Measurements from ENCODE around the gene CDC42BPA. TPM values are rescaled to one million over a fixed set of nuclear protein-coding genes. Genes with fewer than 3 reads are reported as not detected.
A peak's percentile ranks its signal among the peaks of the same experiment; 100 is the strongest.

The CDC42BPA gene
- total and polyA plus RNA-seq, 2 experiments from 2014 or later, result 28.6 to 39.1 TPM

DNA sequence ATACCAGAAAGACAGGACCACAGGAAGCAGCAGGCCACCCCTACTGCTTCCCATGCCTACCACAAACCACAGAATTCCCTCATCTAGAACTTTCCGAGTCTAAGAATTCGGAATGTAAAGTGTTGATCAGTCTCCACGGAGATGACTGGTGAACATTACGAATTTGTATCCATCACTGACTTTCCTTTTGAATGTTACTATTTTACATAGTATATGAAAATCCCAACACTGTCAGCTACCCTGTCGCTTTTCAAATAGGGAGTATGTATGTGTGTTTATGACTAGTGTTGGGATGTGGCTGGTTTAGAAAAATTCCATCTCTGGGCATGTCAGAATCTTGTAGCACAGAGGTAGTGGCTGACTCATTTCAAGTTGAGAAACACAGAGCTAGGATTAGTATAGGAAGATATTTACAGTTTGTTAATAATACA, 260.0 kb downstream of the CDC42BPA start:
- Histone ChIP-seq H3K27ac (peak overlapping the region; percentile 34), H3K9me3 (ENCODE audit: low read depth) (no peaks in the 10 kb centered on the region), H3K4me1 (ENCODE audit: insufficient read depth) (peaks cover 10% of the 10 kb centered on the region), H3F3A (ENCODE audit: insufficient read depth) (peaks cover 10% of the 10 kb centered on the region; the same call in 1 of the 2 replicates), H3K36me3 (ENCODE audit: low read depth) (peaks cover 4% of the 10 kb centered on the region; the same call in 1 of the 2 replicates), H3K79me2 (ENCODE audit: insufficient read depth) (no peaks in the 10 kb centered on the region), H3K9ac (no peak overlapping the region), H3K4me2 (ENCODE audit: unreplicated experiment) (no peak overlapping the region), H3K9me2 (ENCODE audit: insufficient read depth) (no peaks in the 10 kb centered on the region; the same call in 1 of the 2 replicates), H3K4me3 (no peak overlapping the region), H4K20me1 (ENCODE audit: insufficient read depth) (no peaks in the 10 kb centered on the region), H2AFZ (no peak overlapping the region), H3K27me3 (replicated peaks; ENCODE audit: insufficient read depth) (no peaks in the 10 kb centered on the region)
- in situ Hi-C loops (cut with MboI), result no loop called here
- peak; percentile 76 for DNase-seq
- WGBS, 2 experiments (ENCODE audit: low coverage in 1 of 2, low lambda C conversion rate in 2 of 2, missing lambda C conversion rate in 2 of 2), result 97 to 98% methylated on average over 5 of the region's 5 CpGs
- TF ChIP-seq EZH2 (IDR thresholded peaks at IDR 0.05; ENCODE audit: insufficient read depth, poor library complexity, severe bottlenecking), result no peak
- no peak for TF ChIP-seq EZH2phosphoT487 (IDR thresholded peaks at IDR 0.05; ENCODE audit: insufficient read depth, low read depth)

DNA sequence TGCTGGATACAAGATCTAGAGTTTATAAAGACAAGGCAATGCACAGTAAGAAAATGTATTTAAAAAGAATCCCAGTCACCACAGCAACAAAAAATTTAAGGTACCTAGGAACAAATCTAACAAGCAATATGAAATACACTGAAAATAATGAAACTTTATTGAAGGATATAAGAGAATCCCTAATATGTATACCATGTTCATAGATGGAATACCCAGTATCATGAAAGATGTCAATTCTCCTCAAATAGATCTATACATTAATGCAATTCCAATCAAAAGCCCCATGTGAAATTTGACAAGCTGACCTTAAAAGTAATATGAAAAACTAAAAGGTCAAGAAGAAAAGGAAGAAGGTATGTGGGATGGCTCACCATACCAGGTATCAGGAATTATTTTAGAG, 269.0 kb downstream of the CDC42BPA start:
- TF ChIP-seq EZH2 (IDR thresholded peaks at IDR 0.05; ENCODE audit: insufficient read depth, poor library complexity, severe bottlenecking), result no peak
- in situ Hi-C loops (cut with MboI), result no loop called here
- Histone ChIP-seq H3K4me1 (ENCODE audit: insufficient read depth) (no peaks in the 10 kb centered on the region), H3K9me2 (ENCODE audit: insufficient read depth) (no peaks in the 10 kb centered on the region; the same call in 1 of the 2 replicates), H3K9me3 (ENCODE audit: low read depth) (no peaks in the 10 kb centered on the region), H3K27ac (no peak overlapping the region), H3K4me3 (no peak overlapping the region), H3K4me2 (ENCODE audit: unreplicated experiment) (no peak overlapping the region), H3F3A (ENCODE audit: insufficient read depth) (no peaks in the 10 kb centered on the region), H4K20me1 (ENCODE audit: insufficient read depth) (no peaks in the 10 kb centered on the region), H2AFZ (no peak overlapping the region), H3K36me3 (ENCODE audit: low read depth) (peaks cover 19% of the 10 kb centered on the region), H3K27me3 (replicated peaks; ENCODE audit: insufficient read depth) (no peaks in the 10 kb centered on the region), H3K9ac (no peak overlapping the region), H3K79me2 (ENCODE audit: insufficient read depth) (no peaks in the 10 kb centered on the region)
- no peak for DNase-seq

DNA sequence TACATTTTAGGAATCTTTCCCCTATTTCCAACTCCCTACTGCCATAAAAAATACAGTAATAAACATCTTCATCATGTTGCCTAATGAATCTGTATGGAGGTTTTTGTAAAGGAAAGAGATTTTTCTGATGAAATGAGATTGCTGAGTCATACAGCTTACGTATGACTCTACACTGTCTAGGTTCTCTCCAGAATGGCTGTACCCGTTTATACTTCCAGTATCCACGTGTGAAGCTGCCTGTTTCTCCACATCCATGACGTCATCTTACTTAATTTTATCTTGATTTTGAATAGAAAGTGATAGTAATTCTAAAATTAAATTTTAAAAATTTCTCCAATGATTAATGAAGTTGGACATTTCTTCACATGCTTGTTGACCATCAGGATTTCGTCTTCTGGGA, 274.5 kb downstream of the CDC42BPA start:
- 87 to 89% methylated on average over 5 of the region's 5 CpGs for WGBS, 2 experiments (ENCODE audit: low coverage in 1 of 2, low lambda C conversion rate in 2 of 2, missing lambda C conversion rate in 2 of 2)
- Histone ChIP-seq H3K36me3 (ENCODE audit: low read depth) (peaks cover 34% of the 10 kb centered on the region), H3K4me1 (ENCODE audit: insufficient read depth) (no peaks in the 10 kb centered on the region), H3K27ac (no peak overlapping the region), H4K20me1 (ENCODE audit: insufficient read depth) (no peaks in the 10 kb centered on the region), H3K79me2 (ENCODE audit: insufficient read depth) (no peaks in the 10 kb centered on the region), H3K9ac (no peak overlapping the region), H3K4me3 (no peak overlapping the region), H2AFZ (no peak overlapping the region), H3K9me3 (ENCODE audit: low read depth) (no peaks in the 10 kb centered on the region), H3K9me2 (ENCODE audit: insufficient read depth) (no peaks in the 10 kb centered on the region), H3K4me2 (ENCODE audit: unreplicated experiment) (no peak overlapping the region), H3K27me3 (replicated peaks; ENCODE audit: insufficient read depth) (no peaks in the 10 kb centered on the region), H3F3A (ENCODE audit: insufficient read depth) (peaks cover 3% of the 10 kb centered on the region; the same call in 1 of the 2 replicates)
- in situ Hi-C loops (cut with MboI), result no loop called here
- TF ChIP-seq EZH2 (IDR thresholded peaks at IDR 0.05; ENCODE audit: insufficient read depth, poor library complexity, severe bottlenecking) (no peak), EZH2phosphoT487 (IDR thresholded peaks at IDR 0.05; ENCODE audit: insufficient read depth, low read depth) (no peak)
- peak; percentile 32 for DNase-seq

DNA sequence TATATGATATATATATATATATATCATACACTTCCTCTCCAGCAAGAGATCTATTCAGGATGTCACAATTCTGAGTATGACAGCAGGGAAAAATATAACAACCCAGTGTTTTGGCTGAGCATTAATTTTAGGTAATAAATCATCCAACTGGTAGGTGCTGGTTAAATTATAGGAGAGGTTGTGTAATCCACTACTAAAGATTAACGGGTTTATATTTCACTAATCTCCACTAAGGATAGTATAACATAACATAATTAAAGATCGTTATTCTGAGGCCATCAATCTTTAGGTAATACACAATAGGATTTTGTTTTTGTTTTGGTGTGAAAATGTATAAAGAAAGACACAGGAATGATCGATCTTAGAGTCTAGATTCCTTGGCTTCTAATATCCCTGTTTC, 276.0 kb downstream of the CDC42BPA start:
- H2AFZ ChIP-seq, result no peak overlapping the region
- no peak overlapping the region for H3K4me3 ChIP-seq
- TF ChIP-seq EZH2 (IDR thresholded peaks at IDR 0.05; ENCODE audit: insufficient read depth, poor library complexity, severe bottlenecking) (no peak), EZH2phosphoT487 (IDR thresholded peaks at IDR 0.05; ENCODE audit: insufficient read depth, low read depth) (no peak)
- 99% methylated on average over 3 of the region's 3 CpGs for WGBS, 2 experiments (ENCODE audit: low coverage in 1 of 2, low lambda C conversion rate in 2 of 2, missing lambda C conversion rate in 2 of 2)
- H4K20me1 ChIP-seq (ENCODE audit: insufficient read depth), result no peaks in the 10 kb centered on the region
- peaks cover 3% of the 10 kb centered on the region; the same call in 1 of the 2 replicates for H3F3A ChIP-seq (ENCODE audit: insufficient read depth)
- no peaks in the 10 kb centered on the region for H3K9me2 ChIP-seq (ENCODE audit: insufficient read depth)
- H3K79me2 ChIP-seq (ENCODE audit: insufficient read depth), result no peaks in the 10 kb centered on the region
- no peaks in the 10 kb centered on the region for H3K9me3 ChIP-seq (ENCODE audit: low read depth)
- H3K4me2 ChIP-seq (ENCODE audit: unreplicated experiment), result no peak overlapping the region
- peaks cover 39% of the 10 kb centered on the region for H3K36me3 ChIP-seq (ENCODE audit: low read depth)
- H3K9ac ChIP-seq, result no peak overlapping the region
- DNase-seq, result no peak
- in situ Hi-C loops (cut with MboI), result no loop called here
- no peaks in the 10 kb centered on the region for H3K27me3 ChIP-seq (replicated peaks; ENCODE audit: insufficient read depth)
- H3K4me1 ChIP-seq (ENCODE audit: insufficient read depth), result no peaks in the 10 kb centered on the region
- H3K27ac ChIP-seq, result no peak overlapping the region

DNA sequence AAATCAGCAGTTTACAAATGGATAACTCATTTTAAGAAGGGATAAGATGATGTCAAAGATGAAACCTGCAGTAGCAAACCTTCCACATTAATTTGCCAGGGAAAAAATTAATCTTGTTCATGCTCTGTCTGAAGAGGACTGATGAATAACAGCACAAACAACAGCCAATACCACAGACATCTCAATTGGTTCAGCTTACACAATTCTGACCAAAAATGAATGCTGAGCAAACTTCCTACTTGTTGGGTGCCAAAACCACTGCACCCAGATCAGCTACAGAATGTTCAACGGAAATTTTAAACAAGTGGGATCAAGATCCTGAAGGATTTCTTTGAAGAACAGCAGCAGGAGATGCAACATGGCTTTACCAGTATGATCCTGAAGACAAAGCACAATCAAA, 279.9 kb downstream of the CDC42BPA start:
- Histone ChIP-seq H3K4me2 (ENCODE audit: unreplicated experiment) (no peak overlapping the region), H3K9me2 (ENCODE audit: insufficient read depth) (no peaks in the 10 kb centered on the region), H3K4me1 (ENCODE audit: insufficient read depth) (no peaks in the 10 kb centered on the region), H3K36me3 (ENCODE audit: low read depth) (peaks cover 45% of the 10 kb centered on the region), H2AFZ (no peak overlapping the region), H4K20me1 (ENCODE audit: insufficient read depth) (no peaks in the 10 kb centered on the region), H3K9ac (no peak overlapping the region), H3K27ac (no peak overlapping the region), H3K9me3 (ENCODE audit: low read depth) (no peaks in the 10 kb centered on the region), H3K27me3 (replicated peaks; ENCODE audit: insufficient read depth) (no peaks in the 10 kb centered on the region), H3K79me2 (ENCODE audit: insufficient read depth) (no peaks in the 10 kb centered on the region), H3K4me3 (no peak overlapping the region), H3F3A (ENCODE audit: insufficient read depth) (peaks cover 3% of the 10 kb centered on the region; the same call in 1 of the 2 replicates)
- 95 to 100% methylated on average over 1 of the region's 1 CpG for WGBS, 2 experiments (ENCODE audit: low coverage in 1 of 2, low lambda C conversion rate in 2 of 2, missing lambda C conversion rate in 2 of 2)
- in situ Hi-C loops (cut with MboI), result no loop called here
- TF ChIP-seq EZH2phosphoT487 (IDR thresholded peaks at IDR 0.05; ENCODE audit: insufficient read depth, low read depth) (no peak), EZH2 (IDR thresholded peaks at IDR 0.05; ENCODE audit: insufficient read depth, poor library complexity, severe bottlenecking) (no peak)
- peak; percentile 10 for DNase-seq

All from GM23248 (cell line).